ENCODE results near the gene NEU1. TPM values are rescaled to one million over a fixed set of nuclear protein-coding genes. Genes with fewer than 3 reads are reported as not detected.

The NEU1 gene
- total RNA-seq, 2 experiments from 2014 or later = 13.0 to 13.4 TPM

DNA sequence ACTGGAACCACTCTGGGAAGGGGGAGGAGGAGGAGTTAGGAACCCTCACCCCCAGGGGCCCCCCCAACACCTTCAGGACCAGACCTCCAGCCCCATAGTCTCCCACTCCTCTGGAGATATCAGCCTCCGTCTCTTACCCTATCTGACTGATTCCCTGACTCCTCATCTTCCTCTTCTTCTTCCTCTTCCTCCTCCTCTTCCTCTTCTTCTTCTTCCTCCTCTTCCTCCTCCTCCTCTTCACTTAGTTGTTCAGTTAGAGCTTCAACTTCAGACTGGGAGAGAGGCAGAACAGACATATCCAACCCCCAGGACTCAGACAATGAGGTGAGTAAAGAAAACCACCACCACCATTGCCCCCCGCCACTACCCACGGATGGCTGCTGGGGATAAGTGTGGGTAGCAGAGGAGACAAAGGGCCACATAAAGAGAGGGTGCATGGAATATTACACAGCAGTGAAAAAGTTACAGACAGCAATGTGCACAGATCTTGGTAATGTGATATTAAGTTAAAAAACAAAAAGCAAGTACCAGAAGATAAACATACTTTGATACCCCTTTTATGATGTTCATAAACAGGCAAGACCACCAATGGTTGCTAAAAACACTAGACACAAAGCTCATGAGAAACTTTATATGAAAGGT, 26.8 kb upstream of the NEU1 start:
- no peak for DNase-seq
- ChIA-PET CTCF (interaction anchor here (0.6 to 2.4 kb wide), 5 partner anchors 9 to 199 kb away, joined by 3 to 9 read pairs (median 4); partner anchors contain the start of genes EHMT2 and ZBTB12), POLR2A (no interaction called here)
- Mint-ChIP-seq H3K27ac (no peak overlapping the region), H3K36me3 (peaks cover 31% of the 10 kb centered on the region), H3K4me1 (ENCODE audit: low read depth) (no peaks in the 10 kb centered on the region), H3K9me3 (no peaks in the 10 kb centered on the region), H3K4me3 (no peak overlapping the region), H3K27me3 (no peaks in the 10 kb centered on the region)
- intact Hi-C loops (cut with micrococcal nuclease) = no loop called here

DNA sequence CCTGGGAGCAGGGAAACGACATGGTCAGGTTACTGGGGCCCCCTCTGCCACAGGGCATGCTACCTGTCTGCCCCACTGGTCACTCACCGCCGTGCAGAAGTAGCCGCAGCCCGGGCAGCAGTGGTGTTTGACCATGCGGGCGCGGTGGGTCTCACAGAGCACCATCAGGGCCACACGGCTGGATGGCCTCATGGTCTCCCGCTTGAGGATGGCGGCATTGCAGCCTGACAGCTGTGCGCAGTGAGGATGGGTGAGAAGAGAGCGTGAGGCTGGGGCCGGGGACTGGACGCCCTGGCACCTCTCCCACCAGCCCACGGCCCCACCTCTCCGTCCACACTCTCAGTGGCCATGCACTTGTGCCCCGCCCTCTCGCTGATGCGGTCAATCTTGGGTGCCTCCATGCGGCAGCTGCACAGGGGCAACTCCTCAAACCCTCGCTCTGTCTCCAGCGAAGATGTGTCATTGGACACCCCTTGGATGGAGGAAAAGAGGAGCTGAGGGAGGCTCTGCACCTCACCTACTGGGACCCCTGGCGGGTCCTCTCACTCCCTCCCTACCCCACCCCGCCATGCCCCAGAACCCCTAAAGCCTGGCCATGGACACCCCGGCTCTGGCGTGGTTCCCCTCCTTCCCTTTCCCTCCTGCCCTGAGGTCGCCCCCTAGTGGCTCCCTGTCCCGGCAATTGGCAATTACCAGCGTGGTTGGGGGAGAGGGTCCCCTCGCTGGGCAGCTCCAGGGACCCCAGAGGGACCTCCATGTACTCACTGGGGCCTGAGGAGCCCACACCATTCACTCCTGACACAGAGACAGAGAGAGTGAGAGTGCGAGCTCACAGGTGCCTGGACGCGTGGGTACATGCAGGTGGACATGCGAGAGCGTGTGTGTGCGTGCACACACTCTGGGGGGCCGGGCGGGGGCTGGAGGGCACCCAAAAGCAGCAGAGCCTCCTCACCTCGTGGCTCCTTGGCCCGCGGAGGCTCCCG, 25.9 kb upstream of the NEU1 start:
- no peak overlapping the region for H3K4me3 Mint-ChIP-seq
- intact Hi-C loops (cut with micrococcal nuclease) = no loop called here
- peaks cover 38% of the 10 kb centered on the region for H3K36me3 Mint-ChIP-seq
- no peaks in the 10 kb centered on the region for H3K4me1 Mint-ChIP-seq (ENCODE audit: low read depth)
- no peak for DNase-seq
- ChIA-PET POLR2A (interaction anchor here (0.5 kb wide), 1 partner anchor 50 kb away, joined by 3 read pairs; no protein-coding TSS in a partner anchor), CTCF (interaction anchor here (1.7 to 2.4 kb wide), 2 partner anchors 10 to 198 kb away, joined by 6 to 9 read pairs; partner anchors contain the start of gene EHMT2)
- no peaks in the 10 kb centered on the region for H3K27me3 Mint-ChIP-seq
- no peaks in the 10 kb centered on the region for H3K9me3 Mint-ChIP-seq
- no peak overlapping the region for H3K27ac Mint-ChIP-seq

DNA sequence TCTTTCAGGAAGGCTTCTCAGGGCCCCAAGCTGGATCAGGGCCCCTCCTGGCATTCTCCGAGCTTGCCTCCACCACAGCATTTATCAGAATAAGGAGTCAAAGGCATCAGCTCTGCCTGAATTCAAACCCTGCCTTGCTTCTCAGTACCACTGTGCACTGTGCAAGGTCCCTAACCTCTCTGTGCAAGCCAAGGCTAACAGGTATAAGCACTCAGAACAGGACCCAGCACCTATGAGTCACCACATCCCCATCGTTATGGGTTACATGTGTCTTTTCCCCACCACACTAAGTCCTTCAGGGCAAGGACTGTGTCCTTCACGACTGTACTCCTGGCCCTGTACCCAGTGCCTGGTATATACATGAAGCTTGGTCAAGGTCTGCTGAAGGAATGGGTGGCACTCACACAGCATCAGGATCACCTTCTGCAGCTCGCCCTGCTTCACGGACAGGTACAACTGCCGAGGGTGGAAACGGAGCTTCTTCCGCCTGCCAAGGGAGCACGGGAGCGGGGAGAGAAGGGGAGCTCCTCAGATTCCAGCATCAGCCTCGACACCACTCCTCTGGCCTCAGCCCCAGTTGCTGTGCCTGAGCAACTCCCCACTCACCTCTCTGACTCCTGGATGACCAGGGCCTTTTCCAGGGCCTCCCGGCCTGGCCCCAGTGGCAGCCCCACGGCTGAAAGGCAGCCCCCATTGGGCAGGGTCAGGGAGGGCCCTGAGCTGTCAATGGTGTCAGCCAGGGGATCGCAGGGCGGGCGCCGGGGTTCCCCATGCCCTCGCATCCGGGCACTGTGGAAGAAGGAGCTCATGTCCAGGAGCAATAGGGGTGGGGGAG, 24.8 kb upstream of the NEU1 start:
- Mint-ChIP-seq H3K9me3 (no peaks in the 10 kb centered on the region), H3K36me3 (peaks cover 42% of the 10 kb centered on the region), H3K4me1 (ENCODE audit: low read depth) (no peaks in the 10 kb centered on the region), H3K4me3 (no peak overlapping the region), H3K27me3 (no peaks in the 10 kb centered on the region), H3K27ac (no peak overlapping the region)
- no peak for DNase-seq
- ChIA-PET POLR2A (interaction anchor here (0.5 to 1.1 kb wide), 3 partner anchors 49 to 71 kb away, joined by 3 read pairs; no protein-coding TSS in a partner anchor), CTCF (no interaction called here)
- intact Hi-C loops (cut with micrococcal nuclease) = no loop called here

DNA sequence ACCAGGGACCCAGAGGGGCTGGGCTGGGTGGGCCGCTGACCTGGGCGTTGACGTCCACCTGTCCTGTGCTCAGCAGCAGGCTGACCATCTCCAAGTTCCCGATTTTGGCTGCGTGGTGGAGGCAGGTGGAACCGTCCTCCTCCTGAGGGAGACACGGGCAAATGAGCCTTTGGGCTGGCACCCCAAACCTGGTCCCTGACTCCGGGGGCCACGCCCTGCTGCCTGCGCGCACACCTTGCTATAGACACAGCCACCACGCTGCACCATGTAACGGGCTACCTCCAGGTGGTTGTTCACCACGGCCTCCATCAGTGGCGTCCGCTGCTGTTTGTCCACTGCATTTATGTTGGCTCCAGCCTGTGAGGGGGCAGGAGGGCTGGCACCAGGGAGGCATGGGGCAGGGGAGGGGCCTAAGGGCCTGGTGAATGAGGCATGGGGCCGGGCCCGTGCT, 23.9 kb upstream of the NEU1 start:
- Mint-ChIP-seq H3K27ac (no peak overlapping the region), H3K36me3 (peaks cover 41% of the 10 kb centered on the region), H3K4me1 (ENCODE audit: low read depth) (no peaks in the 10 kb centered on the region), H3K27me3 (no peaks in the 10 kb centered on the region), H3K9me3 (no peaks in the 10 kb centered on the region), H3K4me3 (no peak overlapping the region)
- CTCF ChIA-PET = no interaction called here
- DNase-seq = no peak
- intact Hi-C loops (cut with micrococcal nuclease) = no loop called here
- POLR2A ChIA-PET = no interaction called here

DNA sequence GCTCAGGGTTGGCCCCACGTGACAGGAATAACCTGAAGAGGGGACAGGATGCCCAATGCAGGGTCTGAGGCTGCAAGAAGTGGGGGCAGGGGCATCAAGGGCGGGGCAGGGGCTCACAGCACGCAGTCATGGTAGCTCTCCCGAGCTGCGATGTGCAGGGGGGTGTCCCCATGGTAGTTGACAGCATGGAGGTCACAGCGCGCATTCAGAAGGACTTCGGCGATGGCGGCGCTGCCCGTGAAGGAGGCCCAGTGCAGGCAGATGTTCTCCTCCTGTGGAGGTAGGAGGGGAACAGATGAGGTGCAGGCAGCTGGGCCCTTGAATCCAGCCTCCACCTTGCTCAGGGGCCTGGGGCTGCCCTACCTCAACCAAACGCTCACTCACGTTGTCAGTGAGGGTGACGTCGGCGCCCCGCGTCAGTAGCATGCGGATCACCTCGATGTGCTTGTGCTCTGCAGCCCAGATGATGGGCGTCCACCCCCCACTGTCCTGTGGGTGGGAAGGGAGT, 22.0 kb upstream of the NEU1 start:
- POLR2A ChIA-PET = no interaction called here
- CTCF ChIA-PET = no interaction called here
- Mint-ChIP-seq H3K36me3 (peaks cover 44% of the 10 kb centered on the region), H3K4me1 (ENCODE audit: low read depth) (no peaks in the 10 kb centered on the region), H3K27me3 (no peaks in the 10 kb centered on the region), H3K27ac (no peak overlapping the region), H3K9me3 (no peaks in the 10 kb centered on the region), H3K4me3 (no peak overlapping the region)
- intact Hi-C loops (cut with micrococcal nuclease) = no loop called here
- no peak for DNase-seq

DNA sequence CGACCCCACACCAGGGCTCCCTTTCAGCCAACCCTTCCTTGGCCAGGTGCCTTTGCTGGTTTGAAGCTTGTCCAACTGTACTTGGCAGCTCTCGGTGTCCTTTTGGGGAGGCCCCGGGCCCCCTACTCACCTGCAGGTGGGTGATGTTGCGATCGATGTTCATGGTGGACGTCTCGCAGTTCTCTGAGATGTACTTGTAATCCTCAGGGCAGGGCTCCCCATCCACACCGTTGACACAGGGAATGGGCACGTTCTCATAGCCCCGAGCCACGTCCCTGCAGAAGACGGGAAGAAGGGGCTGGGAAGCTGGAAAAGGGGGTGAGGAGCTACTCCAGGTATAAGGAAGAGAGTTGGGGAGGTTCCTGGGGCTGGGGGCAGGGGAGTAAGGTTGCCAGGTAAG, 21.1 kb upstream of the NEU1 start:
- Mint-ChIP-seq H3K36me3 (peaks cover 43% of the 10 kb centered on the region), H3K27ac (no peak overlapping the region), H3K4me3 (no peak overlapping the region), H3K9me3 (no peaks in the 10 kb centered on the region), H3K27me3 (no peaks in the 10 kb centered on the region), H3K4me1 (ENCODE audit: low read depth) (no peaks in the 10 kb centered on the region)
- intact Hi-C loops (cut with micrococcal nuclease) = no loop called here
- ChIA-PET POLR2A (interaction anchor here (0.6 kb wide), 1 partner anchor 39 kb away, joined by 3 read pairs; no protein-coding TSS in a partner anchor), CTCF (no interaction called here)
- no peak for DNase-seq

DNA sequence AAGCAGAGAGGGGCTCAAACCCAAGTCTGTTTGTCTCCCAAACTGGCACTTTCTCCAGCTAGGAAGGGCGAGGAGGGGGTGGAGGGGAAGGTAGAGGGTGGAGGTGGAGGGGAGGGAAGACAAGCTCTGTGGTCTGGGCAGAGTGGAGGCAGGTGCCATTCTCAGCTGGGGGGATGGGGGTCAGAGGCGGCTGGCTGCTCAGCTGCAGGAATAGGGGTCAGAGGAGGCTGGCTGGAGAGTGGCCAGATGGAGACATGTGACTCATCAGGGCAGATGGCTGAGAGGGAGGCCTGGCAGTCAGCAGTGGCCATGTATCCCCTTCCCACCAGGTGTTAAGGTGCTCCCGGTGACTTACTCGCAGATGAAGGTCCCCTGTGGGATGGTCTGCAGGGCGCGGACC, 19.7 kb upstream of the NEU1 start:
- Mint-ChIP-seq H3K4me1 (ENCODE audit: low read depth) (no peaks in the 10 kb centered on the region), H3K4me3 (no peak overlapping the region), H3K9me3 (no peaks in the 10 kb centered on the region), H3K36me3 (peaks cover 41% of the 10 kb centered on the region), H3K27me3 (no peaks in the 10 kb centered on the region), H3K27ac (no peak overlapping the region)
- intact Hi-C loops (cut with micrococcal nuclease) = no loop called here
- no peak for DNase-seq
- ChIA-PET POLR2A (no interaction called here), CTCF (interaction anchor here (1.7 kb wide), 1 partner anchor 113 kb away, joined by 4 read pairs; no protein-coding TSS in a partner anchor)

DNA sequence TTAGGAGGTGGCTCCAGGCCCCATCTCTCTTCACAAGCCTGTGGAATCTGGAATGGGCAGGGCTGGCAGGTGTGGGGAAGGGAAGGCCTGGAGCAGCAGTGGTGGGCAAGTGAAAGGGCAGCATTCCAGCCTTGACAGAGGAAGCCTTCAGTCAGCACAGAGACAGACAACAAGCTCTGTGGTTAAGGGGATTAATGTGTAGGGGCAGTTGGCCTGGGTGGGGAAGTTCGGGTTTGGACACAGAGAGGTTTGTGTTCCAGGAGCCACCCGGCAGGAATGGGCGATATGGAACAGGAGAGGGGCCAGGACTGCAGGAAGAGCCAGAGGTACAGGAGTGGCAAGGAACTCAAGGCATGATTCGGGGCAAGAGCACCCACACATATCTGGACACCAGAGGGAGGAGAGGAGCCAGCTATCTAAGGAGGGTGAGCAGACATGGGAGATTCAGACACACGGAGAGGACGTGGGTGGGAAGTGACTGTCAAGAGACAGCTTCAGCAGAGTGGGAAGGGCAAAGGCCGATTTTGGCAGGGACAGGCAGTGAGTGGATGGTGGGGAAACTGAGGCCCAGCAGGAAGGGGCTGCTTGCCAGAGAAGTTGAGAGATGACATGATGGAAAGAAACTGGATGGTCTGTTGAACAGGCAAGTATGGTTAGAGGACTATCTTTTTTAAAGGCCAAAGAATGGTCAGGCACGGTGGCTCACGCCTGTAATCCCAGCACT, 18.7 kb upstream of the NEU1 start:
- POLR2A ChIA-PET = no interaction called here
- intact Hi-C loops (cut with micrococcal nuclease) = no loop called here
- Mint-ChIP-seq H3K4me1 (ENCODE audit: low read depth) (no peaks in the 10 kb centered on the region), H3K36me3 (peaks cover 40% of the 10 kb centered on the region), H3K27me3 (no peaks in the 10 kb centered on the region), H3K9me3 (no peaks in the 10 kb centered on the region), H3K27ac (no peak overlapping the region), H3K4me3 (no peak overlapping the region)
- DNase-seq = no peak
- CTCF ChIA-PET = interaction anchor here (1.7 kb wide), 1 partner anchor 112 kb away, joined by 4 read pairs; no protein-coding TSS in a partner anchor

DNA sequence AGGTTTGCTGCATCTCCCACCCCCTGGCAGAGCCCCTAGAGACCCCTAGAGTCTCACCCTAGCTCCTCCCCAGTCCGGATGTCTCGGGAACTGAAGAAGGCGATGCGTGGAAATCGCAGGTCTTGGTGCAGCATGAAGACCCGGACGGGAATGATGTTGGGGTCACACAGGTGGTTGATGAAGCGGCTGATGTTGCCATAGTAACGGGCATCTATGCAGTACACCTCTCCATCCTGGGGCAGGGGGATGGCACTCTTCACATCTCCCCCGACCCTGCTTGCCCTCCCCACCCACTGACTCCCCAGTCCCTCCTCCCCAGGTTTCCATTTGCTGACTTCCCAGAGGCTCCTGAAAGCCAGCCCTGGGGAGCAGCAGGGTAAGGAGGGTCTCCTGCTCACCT, 18.0 kb upstream of the NEU1 start:
- CTCF ChIA-PET = no interaction called here
- H3K27ac Mint-ChIP-seq = no peak overlapping the region

DNA sequence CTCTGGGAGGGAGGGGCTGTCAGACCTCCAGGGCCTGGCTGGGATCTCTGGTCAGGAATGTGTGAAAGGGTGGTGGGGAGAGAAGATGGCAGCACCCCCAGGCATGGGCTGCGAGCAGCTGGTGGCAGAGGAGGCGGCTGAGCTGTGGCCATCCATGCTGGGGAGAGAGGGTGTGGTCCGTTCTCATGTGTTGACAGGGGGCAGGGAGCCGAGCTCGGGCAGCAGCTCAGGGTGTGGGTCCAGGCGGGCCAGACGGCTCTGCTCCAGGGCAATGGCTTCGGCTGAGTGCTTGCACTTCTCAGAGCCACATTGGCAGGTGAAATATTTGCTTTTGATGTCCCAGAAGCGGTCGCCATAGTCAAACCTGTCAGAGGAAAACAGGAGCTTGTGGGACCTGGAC, 17.3 kb upstream of the NEU1 start:
- Mint-ChIP-seq H3K4me3 (no peak overlapping the region), H3K27me3 (no peaks in the 10 kb centered on the region), H3K36me3 (peaks cover 31% of the 10 kb centered on the region), H3K4me1 (ENCODE audit: low read depth) (no peaks in the 10 kb centered on the region), H3K9me3 (no peaks in the 10 kb centered on the region), H3K27ac (no peak overlapping the region)
- CTCF ChIA-PET = no interaction called here
- POLR2A ChIA-PET = no interaction called here
- DNase-seq = no peak
- intact Hi-C loops (cut with micrococcal nuclease) = no loop called here

More for the DNA sequence above, 18.0 kb upstream of the NEU1 start:
- H3K27me3 Mint-ChIP-seq = no peaks in the 10 kb centered on the region
- intact Hi-C loops (cut with micrococcal nuclease) = no loop called here
- no peak overlapping the region for H3K4me3 Mint-ChIP-seq
- H3K9me3 Mint-ChIP-seq = no peaks in the 10 kb centered on the region
- DNase-seq = no peak
- H3K4me1 Mint-ChIP-seq (ENCODE audit: low read depth) = no peaks in the 10 kb centered on the region
- H3K36me3 Mint-ChIP-seq = peaks cover 35% of the 10 kb centered on the region
- POLR2A ChIA-PET = no interaction called here

DNA sequence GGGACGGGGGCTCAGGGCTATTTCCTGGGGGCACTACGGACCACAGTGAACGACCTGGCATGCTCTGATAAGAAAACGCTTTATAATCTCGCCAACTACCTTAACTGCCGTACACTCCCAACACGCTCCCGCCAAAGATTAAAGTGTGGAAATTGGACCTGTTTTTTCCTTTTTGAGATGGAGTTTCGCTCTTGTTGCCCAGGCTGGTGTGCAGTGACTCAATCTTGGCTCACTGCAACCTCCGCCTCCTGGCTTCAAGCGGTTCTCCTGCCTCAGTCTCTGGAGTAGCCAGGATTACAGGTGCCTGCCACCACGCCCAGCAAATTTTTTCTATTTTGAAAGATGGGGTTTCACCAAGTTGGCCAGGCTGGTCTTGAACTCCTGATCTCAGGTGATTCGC, 16.5 kb upstream of the NEU1 start:
- intact Hi-C loops (cut with micrococcal nuclease) = no loop called here
- Mint-ChIP-seq H3K4me1 (ENCODE audit: low read depth) (no peaks in the 10 kb centered on the region), H3K27ac (no peak overlapping the region), H3K27me3 (no peaks in the 10 kb centered on the region), H3K9me3 (no peaks in the 10 kb centered on the region), H3K36me3 (peaks cover 29% of the 10 kb centered on the region), H3K4me3 (no peak overlapping the region)
- POLR2A ChIA-PET = no interaction called here
- DNase-seq = no peak
- CTCF ChIA-PET = no interaction called here

Data from activated CD4-positive, alpha-beta memory T cell treated with anti-CD3 and anti-CD28 coated beads for 36 hours (primary cell).